ENCODE results near the gene LDLRAD3. TPM values are rescaled to one million over a fixed set of nuclear protein-coding genes. Genes with fewer than 3 reads are reported as not detected.

LDLRAD3 gene
- polyA plus RNA-seq, 2 donors, result 4.8 to 5.1 TPM

- 39 to 42% methylated on average over 12 of the region's 12 CpGs for WGBS, 2 donors
- Histone ChIP-seq H3K4me1 (ENCODE audit: control insufficient read depth in 2 of 2, insufficient read depth in 2 of 2, low read length in 1 of 2) (no peaks in the 10 kb centered on the region), H3K9me3 (ENCODE audit: control insufficient read depth in 2 of 2, insufficient read depth in 1 of 2, low read depth in 1 of 2, low read length in 1 of 2) (peaks cover 0 to 4% of the 10 kb centered on the region in 2 donors), H3K36me3 (ENCODE audit: control insufficient read depth in 2 of 2, insufficient read depth in 2 of 2, low read length in 1 of 2) (no peaks in the 10 kb centered on the region), H3K4me3 (ENCODE audit: low read depth in 1 of 2, low read length in 2 of 2) (no peak overlapping the region), H3K27ac (ENCODE audit: low read depth in 2 of 2, low read length in 1 of 2) (no peak overlapping the region), H3K27me3 (ENCODE audit: control insufficient read depth in 1 of 2, insufficient read depth in 2 of 2, low read length in 2 of 2) (no peaks in the 10 kb centered on the region)
Measured at GRCh38 chr11:36258730-36259360, 315.0 kb downstream of the LDLRAD3 start.

GRCh38 chr11:36261094-36261493, 317.2 kb downstream of the LDLRAD3 start:
- Histone ChIP-seq H3K27ac (ENCODE audit: low read depth in 2 of 2, low read length in 1 of 2) (no peak overlapping the region), H3K27me3 (ENCODE audit: control insufficient read depth in 1 of 2, insufficient read depth in 2 of 2, low read length in 2 of 2) (no peaks in the 10 kb centered on the region), H3K4me3 (ENCODE audit: low read depth in 1 of 2, low read length in 2 of 2) (no peak overlapping the region), H3K4me1 (ENCODE audit: control insufficient read depth in 2 of 2, insufficient read depth in 2 of 2, low read length in 1 of 2) (no peaks in the 10 kb centered on the region), H3K9me3 (ENCODE audit: control insufficient read depth in 2 of 2, insufficient read depth in 1 of 2, low read depth in 1 of 2, low read length in 1 of 2) (peaks cover 0 to 4% of the 10 kb centered on the region in 2 donors), H3K36me3 (ENCODE audit: control insufficient read depth in 2 of 2, insufficient read depth in 2 of 2, low read length in 1 of 2) (no peaks in the 10 kb centered on the region)
- 84 to 88% methylated on average over 4 of the region's 4 CpGs for WGBS, 2 donors

GRCh38 chr11:36264011-36264972, 320.4 kb downstream of the LDLRAD3 start:
- Histone ChIP-seq H3K4me1 (ENCODE audit: control insufficient read depth in 2 of 2, insufficient read depth in 2 of 2, low read length in 1 of 2) (no peaks in the 10 kb centered on the region), H3K27ac (ENCODE audit: low read depth in 2 of 2, low read length in 1 of 2) (no peak overlapping the region), H3K36me3 (ENCODE audit: control insufficient read depth in 2 of 2, insufficient read depth in 2 of 2, low read length in 1 of 2) (no peaks in the 10 kb centered on the region), H3K9me3 (ENCODE audit: control insufficient read depth in 2 of 2, insufficient read depth in 1 of 2, low read depth in 1 of 2, low read length in 1 of 2) (no peaks in the 10 kb centered on the region), H3K27me3 (ENCODE audit: control insufficient read depth in 1 of 2, insufficient read depth in 2 of 2, low read length in 2 of 2) (no peaks in the 10 kb centered on the region), H3K4me3 (ENCODE audit: low read depth in 1 of 2, low read length in 2 of 2) (no peak overlapping the region)
- 67 to 68% methylated on average over 9 of the region's 9 CpGs for WGBS, 2 donors

- H3K36me3 ChIP-seq (ENCODE audit: control insufficient read depth in 2 of 2, insufficient read depth in 2 of 2, low read length in 1 of 2), result no peaks in the 10 kb centered on the region
- no peaks in the 10 kb centered on the region for H3K9me3 ChIP-seq (ENCODE audit: control insufficient read depth in 2 of 2, insufficient read depth in 1 of 2, low read depth in 1 of 2, low read length in 1 of 2)
- 71 to 88% methylated on average over 5 of the region's 5 CpGs for WGBS, 2 donors
- H3K27me3 ChIP-seq (ENCODE audit: control insufficient read depth in 1 of 2, insufficient read depth in 2 of 2, low read length in 2 of 2), result no peaks in the 10 kb centered on the region
- no peak overlapping the region for H3K4me3 ChIP-seq (ENCODE audit: low read depth in 1 of 2, low read length in 2 of 2)
- no peak overlapping the region for H3K27ac ChIP-seq (ENCODE audit: low read depth in 2 of 2, low read length in 1 of 2)
- no peaks in the 10 kb centered on the region for H3K4me1 ChIP-seq (ENCODE audit: control insufficient read depth in 2 of 2, insufficient read depth in 2 of 2, low read length in 1 of 2)
Measured at GRCh38 chr11:36264973-36265344, 321.1 kb downstream of the LDLRAD3 start.

- Histone ChIP-seq H3K36me3 (ENCODE audit: control insufficient read depth in 2 of 2, insufficient read depth in 2 of 2, low read length in 1 of 2) (peaks cover 0 to 1% of the 10 kb centered on the region in 2 donors), H3K27ac (ENCODE audit: low read depth in 2 of 2, low read length in 1 of 2) (no peak overlapping the region), H3K9me3 (ENCODE audit: control insufficient read depth in 2 of 2, insufficient read depth in 1 of 2, low read depth in 1 of 2, low read length in 1 of 2) (no peaks in the 10 kb centered on the region), H3K27me3 (ENCODE audit: control insufficient read depth in 1 of 2, insufficient read depth in 2 of 2, low read length in 2 of 2) (no peaks in the 10 kb centered on the region), H3K4me1 (ENCODE audit: control insufficient read depth in 2 of 2, insufficient read depth in 2 of 2, low read length in 1 of 2) (no peaks in the 10 kb centered on the region), H3K4me3 (ENCODE audit: low read depth in 1 of 2, low read length in 2 of 2) (no peak overlapping the region)
- 29 to 33% methylated on average over 13 of the region's 13 CpGs for WGBS, 2 donors
Measured at GRCh38 chr11:36265793-36266628, 322.1 kb downstream of the LDLRAD3 start.

- no peaks in the 10 kb centered on the region for H3K9me3 ChIP-seq (ENCODE audit: control insufficient read depth in 2 of 2, insufficient read depth in 1 of 2, low read depth in 1 of 2, low read length in 1 of 2)
- 55 to 67% methylated on average over 5 of the region's 5 CpGs for WGBS, 2 donors
Measured at GRCh38 chr11:36266767-36267166, 322.9 kb downstream of the LDLRAD3 start.

GRCh38 chr11:36268337-36268985, 324.6 kb downstream of the LDLRAD3 start:
- Histone ChIP-seq H3K36me3 (ENCODE audit: control insufficient read depth in 2 of 2, insufficient read depth in 2 of 2, low read length in 1 of 2) (peaks cover 6 to 14% of the 10 kb centered on the region in 2 donors), H3K9me3 (ENCODE audit: control insufficient read depth in 2 of 2, insufficient read depth in 1 of 2, low read depth in 1 of 2, low read length in 1 of 2) (no peaks in the 10 kb centered on the region), H3K27ac (ENCODE audit: low read depth in 2 of 2, low read length in 1 of 2) (no peak overlapping the region), H3K4me1 (ENCODE audit: control insufficient read depth in 2 of 2, insufficient read depth in 2 of 2, low read length in 1 of 2) (no peaks in the 10 kb centered on the region), H3K4me3 (ENCODE audit: low read depth in 1 of 2, low read length in 2 of 2) (no peak overlapping the region), H3K27me3 (ENCODE audit: control insufficient read depth in 1 of 2, insufficient read depth in 2 of 2, low read length in 2 of 2) (no peaks in the 10 kb centered on the region)
- WGBS, 2 donors, result 62 to 80% methylated on average over 8 of the region's 8 CpGs

More at GRCh38 chr11:36266767-36267166, 322.9 kb downstream of the LDLRAD3 start:
- Histone ChIP-seq H3K27me3 (ENCODE audit: control insufficient read depth in 1 of 2, insufficient read depth in 2 of 2, low read length in 2 of 2) (no peaks in the 10 kb centered on the region), H3K4me3 (ENCODE audit: low read depth in 1 of 2, low read length in 2 of 2) (no peak overlapping the region), H3K36me3 (ENCODE audit: control insufficient read depth in 2 of 2, insufficient read depth in 2 of 2, low read length in 1 of 2) (peaks cover 3 to 6% of the 10 kb centered on the region in 2 donors), H3K27ac (ENCODE audit: low read depth in 2 of 2, low read length in 1 of 2) (no peak overlapping the region), H3K4me1 (ENCODE audit: control insufficient read depth in 2 of 2, insufficient read depth in 2 of 2, low read length in 1 of 2) (no peaks in the 10 kb centered on the region)

- H3K27ac ChIP-seq (ENCODE audit: low read depth in 2 of 2, low read length in 1 of 2), result no peak overlapping the region
- no peaks in the 10 kb centered on the region for H3K4me1 ChIP-seq (ENCODE audit: control insufficient read depth in 2 of 2, insufficient read depth in 2 of 2, low read length in 1 of 2)
- no peak overlapping the region for H3K4me3 ChIP-seq (ENCODE audit: low read depth in 1 of 2, low read length in 2 of 2)
- H3K27me3 ChIP-seq (ENCODE audit: control insufficient read depth in 1 of 2, insufficient read depth in 2 of 2, low read length in 2 of 2), result no peaks in the 10 kb centered on the region
- WGBS, 2 donors, result 90% methylated on average over 9 of the region's 9 CpGs
- no peaks in the 10 kb centered on the region for H3K9me3 ChIP-seq (ENCODE audit: control insufficient read depth in 2 of 2, insufficient read depth in 1 of 2, low read depth in 1 of 2, low read length in 1 of 2)
- peaks cover 12 to 26% of the 10 kb centered on the region in 2 donors for H3K36me3 ChIP-seq (ENCODE audit: control insufficient read depth in 2 of 2, insufficient read depth in 2 of 2, low read length in 1 of 2)
Measured at GRCh38 chr11:36270701-36271100, 326.8 kb downstream of the LDLRAD3 start.
